ENCODE data around the gene LRRC15. TPM values are rescaled to one million over a fixed set of nuclear protein-coding genes. Genes with fewer than 3 reads are reported as not detected.

Gene LRRC15
- total RNA-seq, 4 donors from 2014 or later, result 0.14 to 0.32 TPM; not detected in 2

- Histone ChIP-seq H3K4me3 (no peak overlapping the region), H3K9me3 (no peaks in the 10 kb centered on the region), H3K27ac (no peak overlapping the region), H3K27me3 (peaks cover 19% of the 10 kb centered on the region), H3K4me1 (peaks cover 0 to 32% (median 18%) of the 10 kb centered on the region in 4 donors), H3K36me3 (no peaks in the 10 kb centered on the region)
- DNase-seq, result no peak
- no peak for TF ChIP-seq POLR2A (IDR thresholded peaks at IDR 0.05)
- 89 to 93% methylated on average over 3 to 11 of the region's 11 CpGs for WGBS, 2 donors (ENCODE audit: low coverage in 1 of 2)
- in situ Hi-C loops (cut with MboI; ENCODE audit: low pct_ligation_motif_present in 1 of 4, low pct_unique_long_range_greater_than_20kb in 1 of 4, low sequenced_read_pairs in 3 of 4), result loop anchor here (5.0 to 25.0 kb wide), 5 partner anchors 173 to 648 kb away; partner anchors contain the start of gene HES1 (in 1 of the 4)
- intact Hi-C loops (cut with DNase I; ENCODE audit: low total_unique reads), result loop anchor here (10.0 kb wide), 1 partner anchor 225 kb away; no protein-coding TSS in a partner anchor
These were observed 59.3 kb downstream of the LRRC15 start for GRCh38 chr3:194310060-194310835.

- intact Hi-C loops (cut with DNase I; ENCODE audit: low total_unique reads) (no loop called here), in situ Hi-C loops (cut with MboI; ENCODE audit: low pct_ligation_motif_present in 1 of 4, low pct_unique_long_range_greater_than_20kb in 1 of 4, low sequenced_read_pairs in 3 of 4) (loop anchor here (25.0 kb wide), 3 partner anchors 172 to 647 kb away; partner anchors contain the start of gene HES1 (in 1 of the 4))
- H3K4me1 ChIP-seq, result peaks cover 0 to 20% (median 14%) of the 10 kb centered on the region in 4 donors
- DNase-seq, result no peak
- peaks cover 13% of the 10 kb centered on the region for H3K27me3 ChIP-seq
- no peak for TF ChIP-seq CTCF (IDR thresholded peaks at IDR 0.05)
- no peak for TF ChIP-seq POLR2A (IDR thresholded peaks at IDR 0.05)
- no peak for TF ChIP-seq POLR2AphosphoS5 (IDR thresholded peaks at IDR 0.05)
- TF ChIP-seq EP300 (IDR thresholded peaks at IDR 0.05; ENCODE audit: low read depth), result no peak
- WGBS, 2 donors (ENCODE audit: low coverage in 1 of 2), result 51 to 81% methylated on average over 3 to 8 of the region's 8 CpGs
- no peak overlapping the region for H3K4me3 ChIP-seq
- no peaks in the 10 kb centered on the region for H3K9me3 ChIP-seq
- H3K27ac ChIP-seq, result no peak overlapping the region
- no peaks in the 10 kb centered on the region for H3K36me3 ChIP-seq
These were observed 60.7 kb downstream of the LRRC15 start for GRCh38 chr3:194308601-194309449.

GRCh38 chr3:194307849-194308248, 61.7 kb downstream of the LRRC15 start:
- TF ChIP-seq POLR2AphosphoS5 (IDR thresholded peaks at IDR 0.05) (no peak), POLR2A (IDR thresholded peaks at IDR 0.05) (no peak), EP300 (IDR thresholded peaks at IDR 0.05; ENCODE audit: low read depth) (no peak), CTCF (IDR thresholded peaks at IDR 0.05) (no peak)
- Histone ChIP-seq H3K27ac (no peak overlapping the region), H3K36me3 (no peaks in the 10 kb centered on the region), H3K4me3 (no peak overlapping the region), H3K4me1 (peaks cover 0 to 11% (median 9%) of the 10 kb centered on the region in 4 donors), H3K27me3 (peaks cover 9% of the 10 kb centered on the region), H3K9me3 (no peaks in the 10 kb centered on the region)
- DNase-seq, result no peak
- 82 to 100% methylated on average over 2 to 8 of the region's 8 CpGs for WGBS, 2 donors (ENCODE audit: low coverage in 1 of 2)
- in situ Hi-C loops (cut with MboI; ENCODE audit: low pct_ligation_motif_present in 1 of 4, low pct_unique_long_range_greater_than_20kb in 1 of 4, low sequenced_read_pairs in 3 of 4), result loop anchor here (25.0 kb wide), 3 partner anchors 171 to 646 kb away; partner anchors contain the start of gene HES1 (in 1 of the 4)
- intact Hi-C loops (cut with DNase I; ENCODE audit: low total_unique reads), result no loop called here

GRCh38 chr3:194306771-194307640, 62.5 kb downstream of the LRRC15 start:
- Histone ChIP-seq H3K4me3 (no peak overlapping the region), H3K9me3 (no peaks in the 10 kb centered on the region), H3K27ac (no peak overlapping the region), H3K27me3 (peaks cover 9% of the 10 kb centered on the region), H3K4me1 (peaks cover 0 to 11% (median 4%) of the 10 kb centered on the region in 4 donors), H3K36me3 (no peaks in the 10 kb centered on the region)
- peak; percentile 34 for DNase-seq
- intact Hi-C loops (cut with DNase I; ENCODE audit: low total_unique reads), result no loop called here
- 32 to 39% methylated on average over 7 to 13 of the region's 13 CpGs for WGBS, 2 donors (ENCODE audit: low coverage in 1 of 2)
- TF ChIP-seq EP300 (IDR thresholded peaks at IDR 0.05; ENCODE audit: low read depth) (no peak), POLR2AphosphoS5 (IDR thresholded peaks at IDR 0.05) (no peak), POLR2A (IDR thresholded peaks at IDR 0.05) (no peak), CTCF (IDR thresholded peaks at IDR 0.05) (no peak)
- in situ Hi-C loops (cut with MboI; ENCODE audit: low pct_ligation_motif_present in 1 of 4, low pct_unique_long_range_greater_than_20kb in 1 of 4, low sequenced_read_pairs in 3 of 4), result loop anchor here (25.0 kb wide), 3 partner anchors 170 to 645 kb away; partner anchors contain the start of gene HES1 (in 1 of the 4)

Data from transverse colon (tissue), 4 donors.